GM19193 (cell line): ENCODE data around the gene LMTK3.

Source experiments
- POLR2A ChIP-seq: IDR thresholded peaks from 4 replicates; pipeline ENCODE4 v1.6.1; 2011; ENCODE audit not compliant: insufficient read depth, insufficient read length; ENCODE audit errors: extremely low read depth

The LMTK3 gene, protein sequence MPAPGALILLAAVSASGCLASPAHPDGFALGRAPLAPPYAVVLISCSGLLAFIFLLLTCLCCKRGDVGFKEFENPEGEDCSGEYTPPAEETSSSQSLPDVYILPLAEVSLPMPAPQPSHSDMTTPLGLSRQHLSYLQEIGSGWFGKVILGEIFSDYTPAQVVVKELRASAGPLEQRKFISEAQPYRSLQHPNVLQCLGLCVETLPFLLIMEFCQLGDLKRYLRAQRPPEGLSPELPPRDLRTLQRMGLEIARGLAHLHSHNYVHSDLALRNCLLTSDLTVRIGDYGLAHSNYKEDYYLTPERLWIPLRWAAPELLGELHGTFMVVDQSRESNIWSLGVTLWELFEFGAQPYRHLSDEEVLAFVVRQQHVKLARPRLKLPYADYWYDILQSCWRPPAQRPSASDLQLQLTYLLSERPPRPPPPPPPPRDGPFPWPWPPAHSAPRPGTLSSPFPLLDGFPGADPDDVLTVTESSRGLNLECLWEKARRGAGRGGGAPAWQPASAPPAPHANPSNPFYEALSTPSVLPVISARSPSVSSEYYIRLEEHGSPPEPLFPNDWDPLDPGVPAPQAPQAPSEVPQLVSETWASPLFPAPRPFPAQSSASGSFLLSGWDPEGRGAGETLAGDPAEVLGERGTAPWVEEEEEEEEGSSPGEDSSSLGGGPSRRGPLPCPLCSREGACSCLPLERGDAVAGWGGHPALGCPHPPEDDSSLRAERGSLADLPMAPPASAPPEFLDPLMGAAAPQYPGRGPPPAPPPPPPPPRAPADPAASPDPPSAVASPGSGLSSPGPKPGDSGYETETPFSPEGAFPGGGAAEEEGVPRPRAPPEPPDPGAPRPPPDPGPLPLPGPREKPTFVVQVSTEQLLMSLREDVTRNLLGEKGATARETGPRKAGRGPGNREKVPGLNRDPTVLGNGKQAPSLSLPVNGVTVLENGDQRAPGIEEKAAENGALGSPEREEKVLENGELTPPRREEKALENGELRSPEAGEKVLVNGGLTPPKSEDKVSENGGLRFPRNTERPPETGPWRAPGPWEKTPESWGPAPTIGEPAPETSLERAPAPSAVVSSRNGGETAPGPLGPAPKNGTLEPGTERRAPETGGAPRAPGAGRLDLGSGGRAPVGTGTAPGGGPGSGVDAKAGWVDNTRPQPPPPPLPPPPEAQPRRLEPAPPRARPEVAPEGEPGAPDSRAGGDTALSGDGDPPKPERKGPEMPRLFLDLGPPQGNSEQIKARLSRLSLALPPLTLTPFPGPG (N-terminal part only)

DNA sequence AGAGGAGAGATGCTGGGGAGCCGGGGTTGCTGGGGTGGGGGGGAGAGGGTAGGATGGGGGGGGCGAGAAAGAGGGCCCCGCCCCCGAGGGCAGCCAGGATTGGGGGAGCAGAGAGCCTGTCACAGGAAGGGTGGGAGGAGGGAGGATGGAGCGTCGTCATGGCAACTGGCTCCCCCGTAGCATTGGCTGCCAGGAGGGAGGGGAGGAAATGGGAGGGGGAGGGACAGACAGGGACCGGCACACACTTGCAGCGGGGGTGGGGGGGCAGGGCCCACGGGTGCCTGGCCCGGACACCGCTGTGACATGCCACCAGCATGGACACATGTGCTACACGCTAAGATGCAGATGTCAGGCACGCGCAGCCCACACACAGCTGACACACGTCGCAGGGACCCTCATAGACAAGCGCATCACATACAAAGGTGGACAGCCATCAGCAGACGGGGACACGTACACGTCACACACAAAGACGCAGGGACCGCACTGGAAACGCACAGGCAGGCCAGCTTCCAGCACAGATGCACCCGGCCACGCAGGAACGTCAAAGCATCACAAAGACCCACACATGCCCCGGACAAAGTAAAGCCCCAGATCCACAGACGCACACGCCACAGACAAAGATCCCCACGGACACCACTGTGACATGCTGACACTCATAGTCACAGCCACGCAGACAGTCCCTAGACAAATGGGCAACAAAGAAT is at the start of gene LMTK3:
Gene LMTK3 (minus strand): TSS at position 36 of the 704 bp plus-strand sequence. CDS start 259 bp downstream, outside the sequence.
- TF ChIP-seq POLR2A: no peak

DNA sequence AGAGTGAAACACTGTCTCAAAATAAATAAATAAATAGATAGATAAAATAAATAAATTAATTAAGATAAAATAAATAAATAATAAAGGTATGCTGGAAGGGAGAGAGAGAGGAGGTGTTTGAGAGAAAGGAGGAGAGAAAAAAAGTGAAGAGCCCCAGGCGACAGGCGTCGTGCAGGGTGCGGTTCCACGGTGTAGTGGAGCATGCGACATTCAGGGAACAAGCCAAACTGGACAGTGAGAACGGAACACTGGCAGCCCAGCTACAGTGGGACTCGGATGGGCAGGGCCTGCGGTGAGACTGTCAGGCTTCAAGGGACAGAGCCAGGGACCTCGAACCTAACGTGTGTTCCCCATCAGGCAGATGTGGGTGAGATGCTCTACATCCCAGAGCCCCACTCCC is 49.8 kb upstream of the LMTK3 start:
- TF ChIP-seq POLR2A: no peak

- no peak for TF ChIP-seq POLR2A
These were observed 48.5 kb upstream of the LMTK3 start for GRCh38 chr19:48560095-48560530.

- TF ChIP-seq POLR2A: no peak
These were observed 46.5 kb upstream of the LMTK3 start for GRCh38 chr19:48558018-48558684.

GRCh38 chr19:48556825-48557224 is 45.2 kb upstream of the LMTK3 start:
- TF ChIP-seq POLR2A: no peak

DNA sequence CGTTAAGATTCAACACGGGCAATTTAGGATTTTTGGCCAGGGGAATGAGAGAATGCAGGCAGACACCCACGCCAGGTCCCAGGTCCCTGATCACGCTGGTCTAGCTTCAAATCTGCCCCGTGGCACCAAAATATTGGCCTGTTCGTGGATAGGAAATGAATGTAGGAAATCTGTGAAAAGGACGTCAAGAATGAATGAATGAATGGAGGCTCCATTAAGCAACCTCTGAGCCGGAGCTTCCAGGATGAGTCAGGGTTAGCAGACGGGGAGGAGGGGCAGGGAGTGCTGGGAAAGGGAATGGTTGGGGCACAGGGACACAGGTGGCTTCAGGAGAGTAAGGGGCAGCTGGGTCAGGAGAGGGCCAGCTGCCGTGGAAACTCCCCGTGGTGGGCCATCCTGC is 44.5 kb upstream of the LMTK3 start:
- no peak for TF ChIP-seq POLR2A

- no peak for TF ChIP-seq POLR2A
These were observed 42.9 kb upstream of the LMTK3 start for GRCh38 chr19:48554385-48555091.

DNA sequence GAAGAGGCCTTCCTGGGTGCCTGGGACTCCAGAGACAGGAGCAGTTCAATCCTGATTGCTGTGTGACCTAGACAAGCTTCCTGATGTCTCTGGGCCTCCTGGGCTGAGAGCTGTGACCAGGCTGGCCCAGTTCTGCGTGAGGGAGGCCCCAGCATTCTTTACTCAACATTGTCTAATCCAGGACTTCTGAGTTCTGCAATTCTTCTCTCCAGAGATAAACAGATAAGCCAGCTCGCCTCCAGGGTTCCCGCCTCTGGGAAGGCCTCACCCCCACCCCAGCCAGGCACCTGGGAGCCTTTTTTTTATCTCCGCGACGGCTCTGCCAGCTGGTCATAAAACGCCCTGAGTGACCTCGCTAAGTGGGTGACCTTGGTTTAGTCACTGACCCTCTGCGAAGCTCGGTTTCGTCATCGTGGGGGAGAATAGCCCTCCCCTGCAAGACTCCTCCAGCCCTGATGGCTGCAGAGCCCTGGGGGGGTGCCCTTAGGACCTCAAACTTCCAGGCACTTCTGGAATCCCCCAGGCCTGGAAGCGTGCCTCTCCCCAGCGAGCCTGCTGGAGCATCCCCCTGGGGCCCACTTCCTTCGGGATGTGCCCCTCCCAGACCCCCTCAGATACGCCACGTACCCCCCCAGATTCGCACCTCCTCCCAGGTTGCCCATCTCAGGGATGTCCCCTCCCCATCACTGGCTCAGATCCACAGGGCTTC is 42.2 kb upstream of the LMTK3 start:
- TF ChIP-seq POLR2A: no peak

DNA sequence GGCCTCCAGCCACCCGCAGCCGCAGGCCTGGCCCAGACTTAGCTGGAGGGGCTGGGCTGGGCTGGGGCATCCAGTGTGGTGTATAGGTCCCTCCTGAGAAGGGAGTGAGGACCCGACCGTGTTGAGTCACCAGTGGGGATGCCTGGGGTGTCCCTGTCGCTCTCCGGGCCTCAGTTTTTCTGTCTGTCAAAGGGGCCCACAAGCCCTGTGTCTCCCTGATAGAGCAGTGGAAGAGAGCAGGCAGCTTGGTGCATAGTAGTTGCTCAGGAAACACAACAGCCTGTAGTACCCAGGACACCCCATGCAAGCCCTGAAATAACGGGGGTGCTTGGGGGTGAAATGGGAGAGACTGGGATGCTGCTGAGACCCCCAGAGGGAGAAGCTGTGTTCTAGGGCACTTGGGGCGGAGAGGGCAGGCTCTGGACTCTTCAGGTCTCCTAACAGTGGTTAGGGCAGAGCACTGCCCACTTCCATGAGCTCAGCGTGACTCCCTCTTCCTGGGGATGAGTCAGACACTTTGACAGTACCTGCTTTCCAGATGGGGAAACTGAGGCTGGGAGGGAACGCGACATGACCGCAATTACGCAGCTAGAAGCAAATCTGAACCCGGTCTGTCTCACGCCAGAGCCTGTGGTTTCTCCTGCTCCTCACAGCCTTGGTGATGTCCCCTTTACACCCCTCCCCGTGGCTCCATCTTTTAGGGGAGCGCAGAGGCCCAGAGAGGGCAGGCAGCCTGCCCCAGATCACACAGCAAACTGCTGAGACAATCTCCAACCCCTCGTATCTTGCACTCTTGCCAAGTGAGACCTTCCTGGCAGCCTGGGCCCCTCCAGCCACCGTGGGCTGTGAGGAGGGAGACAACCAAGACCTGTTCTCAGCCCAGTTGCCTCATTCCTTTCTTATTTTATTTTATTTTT is 41.0 kb upstream of the LMTK3 start:
- no peak for TF ChIP-seq POLR2A

GRCh38 chr19:48551437-48552302 is 40.0 kb upstream of the LMTK3 start, which contains the start of gene SULT2B1:
Gene SULT2B1, plus strand, starts transcription at chr19:48552172. Its CDS starts 81 bp downstream, at chr19:48552253.
- TF ChIP-seq POLR2A: no peak

DNA sequence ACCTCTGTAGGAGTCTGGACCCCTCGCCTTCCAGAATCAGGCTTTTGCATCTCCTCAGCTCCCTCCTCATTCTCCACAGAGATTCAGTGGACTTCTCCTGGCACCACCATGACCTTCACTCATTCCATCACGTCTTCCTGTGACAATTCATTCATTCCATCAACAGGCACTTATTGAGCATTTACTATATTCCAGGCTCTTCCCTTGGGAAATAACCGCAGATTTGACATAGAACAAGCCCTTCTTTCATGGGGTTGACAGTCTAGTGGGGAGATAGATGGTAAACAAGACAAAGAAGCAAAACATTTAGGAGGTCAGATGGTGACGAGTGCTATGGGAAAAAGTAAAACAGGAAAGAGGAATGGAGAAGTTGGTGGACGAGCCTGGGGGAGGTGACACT is 37.7 kb upstream of the LMTK3 start:
- no peak for TF ChIP-seq POLR2A
